Naive thymus-derived CD8-positive, alpha-beta T cell (primary cell): ENCODE data around the gene SH3TC2. TPM values are rescaled to one million over a fixed set of nuclear protein-coding genes. Genes with fewer than 3 reads are reported as not detected.

ENCODE experiments used
- ATAC-seq, 2 donors: fragments of 150-1000 bp; cut with Tn5 transposase in 1 of 2; sonication (Bioruptor Pico), chemical (Tn5 transposase) in 1 of 2; 1 replicate in 1 of 2; 2 replicates in 1 of 2; pipeline ENCODE4 v1.10.0; 2021; ENCODE audit warnings: mild to moderate bottlenecking in 2 of 2, moderate library complexity in 2 of 2
- POLR2A ChIA-PET: fragments of 350-600 bp; sonication (Branson Sonifier 250); formaldehyde crosslinking; loops from one replicate; lab custom pipeline; 2021; ENCODE audit warnings: antibody characterized with exemption; lab: Charles Lee
- DNase-seq, 10 donors: peaks; one replicate each; pipeline versions ENCODE4 v3.0.0 to v3.0.0-alpha.2; 2020 to 2022
- H3K27ac Mint-ChIP-seq, 10 donors: one replicate each; pipeline ENCODE4 v1.8.0; 2020 to 2022; ENCODE audit warnings: mild to moderate bottlenecking in 10 of 10, mixed read lengths in 10 of 10, moderate library complexity in 4 of 10, inconsistent platforms in 1 of 10
- H3K27me3 Mint-ChIP-seq, 5 donors: one replicate each; pipeline ENCODE4 v1.8.0; 2021 to 2022; ENCODE audit warnings: mixed read lengths in 5 of 5
- H3K36me3 Mint-ChIP-seq, 3 donors: one replicate each; pipeline ENCODE4 v1.8.0; 2020 to 2022; ENCODE audit warnings: mixed read lengths in 3 of 3, mild to moderate bottlenecking in 2 of 3, inconsistent platforms in 1 of 3
- H3K4me1 Mint-ChIP-seq, 4 donors: one replicate each; pipeline ENCODE4 v1.8.0; 2021 to 2022; ENCODE audit warnings: mixed read lengths in 4 of 4
- H3K4me3 Mint-ChIP-seq, 10 donors: one replicate each; pipeline ENCODE4 v1.8.0; 2020 to 2022; ENCODE audit warnings: mild to moderate bottlenecking in 10 of 10, mixed read lengths in 10 of 10, moderate library complexity in 6 of 10, inconsistent platforms in 1 of 10
- H3K9me3 Mint-ChIP-seq, 9 donors: one replicate each; pipeline ENCODE4 v1.8.0; 2020 to 2022; ENCODE audit warnings: mixed read lengths in 9 of 9, mild to moderate bottlenecking in 3 of 9, inconsistent platforms in 1 of 9, moderate library complexity in 1 of 9
- polyA plus RNA-seq, 3 donors: library from polyadenylated mRNA; unstranded; fragments of 300-500 nt; fragmentation: Illumina TruSeq; gene quantifications; one replicate each; pipeline ENCODE4 v1.2.3, GENCODE V29; 2021
- total RNA-seq, 8 experiments: library from RNA in 2 of 8; stranded (reverse) in 2 of 8; gene quantifications; one replicate each; pipeline ENCODE4 v1.2.3 and lab custom pipeline; 2021 to 2026

Gene SH3TC2
- total and polyA plus RNA-seq, 5 experiments from 2014 or later = not detected

DNA sequence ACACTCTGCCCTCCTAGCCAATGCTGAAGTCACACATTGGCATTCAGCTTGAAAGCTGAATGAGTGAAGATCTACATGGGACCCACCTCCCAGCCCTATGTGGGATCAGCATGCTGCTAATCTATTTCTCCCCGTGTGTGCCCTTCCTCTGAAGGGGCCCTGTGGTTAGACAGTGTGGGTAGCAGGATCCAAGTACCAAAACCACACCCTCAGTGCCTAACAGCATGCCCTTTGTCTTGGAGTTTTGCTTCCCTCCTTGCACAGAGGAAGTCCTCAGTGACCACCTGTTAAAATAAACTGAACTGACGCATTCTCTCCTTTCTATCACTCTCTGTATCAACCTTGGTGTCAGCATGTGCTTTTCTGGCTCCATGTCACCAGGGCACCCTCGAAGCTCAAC is 25.0 kb downstream of the SH3TC2 start:
- H3K27ac Mint-ChIP-seq = peak overlapping the region in 2 of 10 donors; percentile 4 to 24
- ATAC-seq (no peak), DNase-seq (no peak)
- POLR2A ChIA-PET = no interaction called here
- no peak overlapping the region for H3K4me3 Mint-ChIP-seq
- no peaks in the 10 kb centered on the region for H3K9me3 Mint-ChIP-seq
- H3K4me1 Mint-ChIP-seq = peaks cover 4 to 28% (median 6%) of the 10 kb centered on the region in 4 donors
- no peaks in the 10 kb centered on the region for H3K36me3 Mint-ChIP-seq
- peaks cover 0 to 24% (median 3%) of the 10 kb centered on the region in 5 donors for H3K27me3 Mint-ChIP-seq

DNA sequence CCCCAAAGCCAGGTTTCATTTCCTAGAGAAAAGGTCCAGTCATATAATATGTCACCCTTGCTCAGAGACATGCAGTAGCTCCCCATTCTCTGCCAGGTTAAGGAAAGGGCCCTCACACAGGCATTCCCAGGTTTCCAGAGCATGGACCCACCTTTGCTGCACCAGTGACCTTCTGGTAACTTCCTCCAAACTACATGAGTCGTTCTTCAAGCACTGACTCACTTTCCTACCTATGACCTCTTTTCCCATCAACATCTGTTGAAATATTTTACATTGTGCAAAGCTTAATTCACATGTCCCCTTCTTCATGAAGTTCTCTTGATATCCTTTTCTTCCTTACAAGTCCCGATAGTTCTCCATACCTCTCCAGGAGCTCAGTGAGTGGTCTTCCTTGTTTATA is 25.9 kb downstream of the SH3TC2 start:
- H3K4me3 Mint-ChIP-seq = no peak overlapping the region

DNA sequence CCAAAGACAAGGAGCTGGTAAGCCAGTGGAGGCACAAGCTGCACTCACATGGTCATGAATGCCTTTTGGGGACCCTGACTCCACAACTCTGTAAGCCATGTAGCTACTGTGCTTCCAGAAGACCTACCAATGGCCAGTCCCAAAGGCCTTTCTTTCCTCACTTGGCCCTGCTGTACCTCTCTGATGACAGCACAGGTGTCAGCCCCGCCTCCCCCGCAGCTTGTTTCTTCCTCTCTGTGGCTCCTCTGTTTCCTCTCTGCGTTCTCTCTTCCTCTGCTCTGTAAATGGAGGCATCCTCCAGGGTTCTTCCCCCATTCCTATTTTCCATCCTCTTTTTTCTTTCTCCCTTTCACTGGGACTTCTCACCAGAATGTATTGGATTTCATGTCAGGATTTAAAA is 26.7 kb downstream of the SH3TC2 start:
- H3K4me1 Mint-ChIP-seq = peaks cover 4 to 28% (median 6%) of the 10 kb centered on the region in 4 donors
- no peaks in the 10 kb centered on the region for H3K36me3 Mint-ChIP-seq
- POLR2A ChIA-PET = no interaction called here
- H3K4me3 Mint-ChIP-seq = no peak overlapping the region
- peak overlapping the region in 1 of 10 donors; percentile 6 for H3K27ac Mint-ChIP-seq
- ATAC-seq (no peak), DNase-seq (no peak)
- peaks cover 0 to 24% (median 3%) of the 10 kb centered on the region in 5 donors for H3K27me3 Mint-ChIP-seq
- H3K9me3 Mint-ChIP-seq = no peaks in the 10 kb centered on the region

More for the DNA sequence above, 25.9 kb downstream of the SH3TC2 start:
- Mint-ChIP-seq H3K27ac (peak overlapping the region in 2 of 10 donors; percentile 4 to 25), H3K9me3 (no peaks in the 10 kb centered on the region), H3K27me3 (peaks cover 0 to 24% (median 3%) of the 10 kb centered on the region in 5 donors), H3K4me1 (peaks cover 4 to 28% (median 6%) of the 10 kb centered on the region in 4 donors), H3K36me3 (no peaks in the 10 kb centered on the region)
- POLR2A ChIA-PET = no interaction called here
- ATAC-seq = no peak
- no peak for DNase-seq

- no peak overlapping the region for H3K4me3 Mint-ChIP-seq
- peaks cover 0 to 24% (median 3%) of the 10 kb centered on the region in 5 donors for H3K27me3 Mint-ChIP-seq
- no peak overlapping the region for H3K27ac Mint-ChIP-seq
- H3K4me1 Mint-ChIP-seq = peaks cover 4 to 32% (median 6%) of the 10 kb centered on the region in 4 donors
- POLR2A ChIA-PET = no interaction called here
- peak; percentile 30 to 76 (median 55) for DNase-seq
- ATAC-seq = peak; percentile 74 to 77
- no peaks in the 10 kb centered on the region for H3K9me3 Mint-ChIP-seq
- H3K36me3 Mint-ChIP-seq = no peaks in the 10 kb centered on the region
Measured at GRCh38 chr5:149035372-149035790, 27.5 kb downstream of the SH3TC2 start.

- DNase-seq = no peak
- POLR2A ChIA-PET = no interaction called here
Measured at GRCh38 chr5:149030838-149031397, 31.9 kb downstream of the SH3TC2 start.

DNA sequence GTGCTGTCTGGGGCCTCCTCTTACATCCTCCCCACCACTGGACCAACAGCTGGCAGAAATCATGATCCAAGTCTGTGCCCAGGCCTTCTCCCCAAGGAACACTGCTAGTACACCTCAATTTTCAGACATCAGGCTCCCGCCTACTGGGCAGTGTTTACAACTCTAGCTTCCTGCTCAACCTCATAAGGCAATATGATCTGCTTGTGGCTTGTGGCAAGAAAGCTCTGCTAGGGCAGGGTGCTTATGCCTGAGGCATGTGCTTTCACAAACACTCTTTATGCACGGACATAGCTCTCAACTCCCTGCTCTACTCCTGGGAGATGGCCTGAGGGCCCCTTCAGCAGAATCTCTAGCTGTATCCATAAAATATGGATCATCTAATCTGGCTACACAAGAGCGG is 32.5 kb downstream of the SH3TC2 start:
- no peak for DNase-seq
- POLR2A ChIA-PET = no interaction called here
- no peak for ATAC-seq
- Mint-ChIP-seq H3K9me3 (no peaks in the 10 kb centered on the region), H3K27me3 (peaks cover 0 to 3% (median 2%) of the 10 kb centered on the region in 5 donors), H3K36me3 (no peaks in the 10 kb centered on the region), H3K4me1 (peaks cover 0 to 10% (median 4%) of the 10 kb centered on the region in 4 donors), H3K27ac (no peak overlapping the region), H3K4me3 (no peak overlapping the region)

More at GRCh38 chr5:149030838-149031397, 31.9 kb downstream of the SH3TC2 start:
- Mint-ChIP-seq H3K4me3 (no peak overlapping the region), H3K27me3 (peaks cover 0 to 8% (median 3%) of the 10 kb centered on the region in 5 donors), H3K9me3 (no peaks in the 10 kb centered on the region), H3K36me3 (no peaks in the 10 kb centered on the region), H3K27ac (no peak overlapping the region), H3K4me1 (peaks cover 0 to 15% (median 6%) of the 10 kb centered on the region in 4 donors)
- no peak for ATAC-seq

DNA sequence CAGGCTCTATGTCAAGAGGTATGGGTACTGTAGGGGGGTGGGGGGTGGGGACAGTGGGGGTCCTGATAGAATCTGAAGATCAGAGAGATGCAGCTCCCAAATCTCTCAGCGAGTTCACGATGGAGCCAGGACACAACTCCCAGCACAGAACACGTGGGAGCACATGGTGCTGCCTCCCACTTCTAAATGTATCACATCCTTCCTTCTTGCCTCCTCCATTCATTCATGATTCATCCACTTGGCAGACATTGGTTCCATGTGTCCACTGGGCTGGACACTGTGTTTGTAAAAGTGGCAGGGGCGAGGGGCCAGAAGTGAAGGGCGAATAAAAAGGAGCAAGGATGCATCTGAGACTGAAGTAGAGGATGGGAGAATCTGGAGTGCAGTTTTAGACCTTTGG is 33.9 kb downstream of the SH3TC2 start:
- Mint-ChIP-seq H3K36me3 (no peaks in the 10 kb centered on the region), H3K27ac (no peak overlapping the region), H3K4me1 (peaks cover 0 to 7% (median 0%) of the 10 kb centered on the region in 4 donors), H3K9me3 (no peaks in the 10 kb centered on the region), H3K27me3 (peaks cover 0 to 1% (median 0%) of the 10 kb centered on the region in 5 donors), H3K4me3 (no peak overlapping the region)
- no peak for DNase-seq
- ATAC-seq = no peak
- POLR2A ChIA-PET = no interaction called here

- DNase-seq (no peak), ATAC-seq (no peak)
- POLR2A ChIA-PET = no interaction called here
- Mint-ChIP-seq H3K4me3 (no peak overlapping the region), H3K9me3 (no peaks in the 10 kb centered on the region), H3K27ac (no peak overlapping the region), H3K27me3 (peaks cover 0 to 1% (median 0%) of the 10 kb centered on the region in 5 donors), H3K4me1 (peaks cover 0 to 7% (median 0%) of the 10 kb centered on the region in 4 donors), H3K36me3 (no peaks in the 10 kb centered on the region)
Measured at GRCh38 chr5:149028161-149028560, 34.7 kb downstream of the SH3TC2 start.

DNA sequence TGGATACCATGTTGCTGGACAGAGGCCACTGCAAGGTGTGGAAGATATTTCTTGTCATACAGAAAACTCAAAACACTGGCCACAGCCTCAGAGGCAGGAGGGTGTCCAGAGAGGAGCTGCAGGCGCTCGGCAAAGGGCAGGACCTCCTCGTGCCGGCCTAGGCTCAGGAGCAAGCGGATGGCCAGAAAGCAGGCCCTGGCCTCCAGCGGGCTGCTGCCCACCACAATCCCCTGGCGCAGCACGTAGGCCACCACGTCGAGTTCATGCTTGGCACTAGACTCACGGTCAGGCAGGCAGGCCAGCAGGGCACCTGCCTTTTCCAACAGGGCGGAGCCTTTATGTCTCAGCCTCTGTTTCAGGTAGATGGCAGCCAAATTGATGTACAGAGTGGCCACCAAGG is 35.2 kb downstream of the SH3TC2 start:
- Mint-ChIP-seq H3K4me1 (peaks cover 0 to 7% (median 0%) of the 10 kb centered on the region in 4 donors), H3K27me3 (peaks cover 0 to 1% (median 0%) of the 10 kb centered on the region in 5 donors), H3K9me3 (no peaks in the 10 kb centered on the region), H3K4me3 (no peak overlapping the region), H3K27ac (no peak overlapping the region), H3K36me3 (no peaks in the 10 kb centered on the region)
- DNase-seq (no peak), ATAC-seq (no peak)
- POLR2A ChIA-PET = no interaction called here

- Mint-ChIP-seq H3K4me1 (no peaks in the 10 kb centered on the region), H3K27ac (no peak overlapping the region), H3K36me3 (no peaks in the 10 kb centered on the region), H3K4me3 (no peak overlapping the region), H3K9me3 (peaks cover 0 to 8% (median 0%) of the 10 kb centered on the region in 9 donors), H3K27me3 (peaks cover 0 to 4% (median 1%) of the 10 kb centered on the region in 5 donors)
- no peak for DNase-seq
- no peak for ATAC-seq
- POLR2A ChIA-PET = no interaction called here
Measured at GRCh38 chr5:149024943-149025342, 37.9 kb downstream of the SH3TC2 start.

DNA sequence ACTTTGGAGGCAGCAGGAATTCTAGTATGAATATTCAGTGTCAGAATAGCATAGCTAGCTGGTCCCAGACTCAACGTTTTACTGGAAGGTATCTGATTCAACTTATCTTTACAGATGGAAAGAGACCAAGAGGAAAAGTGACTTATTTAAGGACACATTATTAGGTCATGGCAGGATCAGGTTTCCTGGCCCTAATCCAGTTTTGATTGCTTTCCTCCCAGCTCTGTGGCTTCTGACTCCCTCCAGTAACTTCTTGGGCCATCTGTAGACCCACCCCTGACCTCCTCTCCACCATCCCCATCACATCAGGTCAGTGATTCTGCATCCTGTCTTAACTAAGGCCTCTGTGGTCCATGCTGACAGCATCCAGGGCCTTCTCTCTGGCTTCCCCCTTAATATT is 38.4 kb downstream of the SH3TC2 start:
- POLR2A ChIA-PET = no interaction called here
- Mint-ChIP-seq H3K36me3 (no peaks in the 10 kb centered on the region), H3K27ac (no peak overlapping the region), H3K27me3 (peaks cover 0 to 4% (median 4%) of the 10 kb centered on the region in 5 donors), H3K9me3 (peaks cover 0 to 8% (median 0%) of the 10 kb centered on the region in 9 donors), H3K4me1 (no peaks in the 10 kb centered on the region), H3K4me3 (no peak overlapping the region)
- DNase-seq (no peak), ATAC-seq (no peak)

DNA sequence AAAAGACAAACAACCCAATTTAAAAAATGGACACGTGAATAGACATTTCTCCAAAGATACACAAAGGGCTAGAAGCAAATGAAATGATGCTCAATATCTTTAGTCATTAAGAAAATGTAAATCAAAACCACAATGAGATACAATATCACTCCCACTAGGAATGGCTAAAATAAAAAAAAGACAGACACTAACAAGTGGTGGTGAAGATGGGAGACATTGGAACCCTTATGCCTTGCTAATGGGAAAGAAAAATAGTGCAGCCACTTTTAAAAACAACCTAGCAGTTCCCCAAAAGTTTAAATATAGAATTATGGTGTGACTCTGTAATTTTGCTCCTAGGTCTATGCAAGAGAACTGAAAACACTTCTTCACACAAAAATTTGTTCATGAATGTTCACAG is 40.7 kb downstream of the SH3TC2 start:
- POLR2A ChIA-PET = no interaction called here
- Mint-ChIP-seq H3K4me3 (no peak overlapping the region), H3K4me1 (no peaks in the 10 kb centered on the region), H3K9me3 (peaks cover 0 to 8% (median 0%) of the 10 kb centered on the region in 9 donors), H3K27me3 (peaks cover 5 to 15% (median 11%) of the 10 kb centered on the region in 5 donors), H3K27ac (no peak overlapping the region), H3K36me3 (no peaks in the 10 kb centered on the region)
- ATAC-seq (no peak), DNase-seq (no peak)

- POLR2A ChIA-PET = no interaction called here
- no peak overlapping the region for H3K27ac Mint-ChIP-seq
- no peak for ATAC-seq
- H3K9me3 Mint-ChIP-seq = peaks cover 0 to 8% (median 0%) of the 10 kb centered on the region in 9 donors
- peaks cover 5 to 25% (median 11%) of the 10 kb centered on the region in 5 donors for H3K27me3 Mint-ChIP-seq
- no peaks in the 10 kb centered on the region for H3K36me3 Mint-ChIP-seq
- peaks cover 0 to 2% (median 0%) of the 10 kb centered on the region in 4 donors for H3K4me1 Mint-ChIP-seq
- H3K4me3 Mint-ChIP-seq = no peak overlapping the region
- no peak for DNase-seq
Measured at GRCh38 chr5:149019679-149020078, 43.2 kb downstream of the SH3TC2 start.
